ENCODE measurements around the gene NUP98.

The NUP98 gene

GRCh38 chr11:3723014-3723708 lies 74.2 kb downstream of the NUP98 start:
- DNase-seq = no peak

GRCh38 chr11:3722100-3722499 lies 75.3 kb downstream of the NUP98 start:
- DNase-seq = no peak

- no peak for DNase-seq
Measured at GRCh38 chr11:3720997-3721396, 76.4 kb downstream of the NUP98 start.

GRCh38 chr11:3712274-3712673 lies 85.1 kb downstream of the NUP98 start:
- DNase-seq = no peak

GRCh38 chr11:3710485-3711259 lies 86.7 kb downstream of the NUP98 start:
- DNase-seq = no peak

- DNase-seq = no peak
Measured at GRCh38 chr11:3709977-3710376, 87.4 kb downstream of the NUP98 start.

- no peak for DNase-seq
Measured at GRCh38 chr11:3707176-3707575, 90.2 kb downstream of the NUP98 start.

- no peak for DNase-seq
Measured at GRCh38 chr11:3703383-3703782, 94.0 kb downstream of the NUP98 start.

GRCh38 chr11:3700910-3701309 lies 96.4 kb downstream of the NUP98 start:
- no peak for DNase-seq

- DNase-seq = no peak
Measured at GRCh38 chr11:3700410-3700809, 96.9 kb downstream of the NUP98 start.

- no peak for DNase-seq
Measured at GRCh38 chr11:3686751-3687150, 110.6 kb downstream of the NUP98 start.

GRCh38 chr11:3685923-3686322 lies 111.4 kb downstream of the NUP98 start:
- DNase-seq = no peak

- DNase-seq = no peak
Measured at GRCh38 chr11:3684819-3685172, 112.6 kb downstream of the NUP98 start.

- DNase-seq = no peak
Measured at GRCh38 chr11:3684129-3684818, 113.1 kb downstream of the NUP98 start.

GRCh38 chr11:3683039-3683438 lies 114.3 kb downstream of the NUP98 start:
- DNase-seq = no peak

- no peak for DNase-seq
Measured at GRCh38 chr11:3679077-3679476, 118.3 kb downstream of the NUP98 start.

- DNase-seq = no peak
Measured at GRCh38 chr11:3675971-3676370, 121.4 kb downstream of the NUP98 start.

GRCh38 chr11:3674189-3674588 lies 123.2 kb downstream of the NUP98 start:
- no peak for DNase-seq

- no peak for DNase-seq
Measured at GRCh38 chr11:3671334-3672254, 125.8 kb downstream of the NUP98 start, which contains the start of gene CHRNA10. Gene CHRNA10 (minus strand): TSS chr11:3671384. CDS start chr11:3671312, 72 bp downstream.

- no peak for DNase-seq
Measured at GRCh38 chr11:3669742-3670183, 127.6 kb downstream of the NUP98 start.

GRCh38 chr11:3669128-3669527 lies 128.2 kb downstream of the NUP98 start:
- no peak for DNase-seq
